ENCODE data around the gene TRIB2. TPM values are rescaled to one million over a fixed set of nuclear protein-coding genes. Genes with fewer than 3 reads are reported as not detected.

The TRIB2 gene
- total and polyA plus RNA-seq, 2 experiments from 2014 or later = 42.3 to 73.2 TPM

DNA sequence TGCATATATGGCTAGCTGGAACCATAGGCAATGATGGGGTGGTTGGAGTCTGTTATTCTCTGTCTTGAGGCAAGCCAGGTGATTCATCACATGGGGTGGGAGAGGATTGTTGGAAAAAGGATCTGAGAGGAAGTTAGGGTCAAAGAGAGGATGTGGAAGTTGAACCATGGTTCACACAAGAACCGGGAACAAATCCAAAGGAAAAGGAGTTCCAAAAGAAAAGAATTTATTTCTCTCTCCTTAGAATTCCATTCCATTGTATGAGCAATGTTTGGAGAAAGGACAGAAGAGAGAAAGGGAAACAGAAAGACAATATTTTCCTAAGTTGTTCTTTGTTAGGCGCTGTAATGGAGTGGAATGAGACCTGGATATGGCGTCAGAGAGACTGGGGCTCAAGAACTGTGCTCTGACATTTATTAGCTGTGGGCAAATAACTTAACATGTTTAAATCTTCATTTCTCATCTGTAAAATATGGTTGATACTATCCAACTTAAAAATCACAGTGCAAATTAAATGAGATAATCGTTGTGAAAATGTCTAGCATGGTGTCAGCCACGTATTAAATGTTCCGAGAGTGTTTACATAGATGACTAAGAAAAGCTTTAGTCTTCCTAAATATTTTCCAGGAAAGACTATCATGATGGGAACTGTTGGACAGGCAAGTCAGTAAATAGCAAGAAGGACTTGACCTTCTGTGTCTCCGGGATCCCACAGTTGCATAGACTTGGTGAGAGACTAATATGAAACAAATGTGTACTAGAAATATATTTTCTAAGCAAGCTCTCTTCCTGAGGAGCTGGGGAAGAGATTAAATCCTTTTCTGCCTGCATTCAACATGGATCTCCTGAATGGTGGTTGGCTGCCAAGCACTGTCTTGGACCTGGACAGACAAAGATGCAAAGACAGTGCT is 71.4 kb downstream of the TRIB2 start:
- Histone ChIP-seq H3K27ac (no peak overlapping the region), H3K36me3 (no peaks in the 10 kb centered on the region), H3K4me1 (ENCODE audit: low read depth) (no peaks in the 10 kb centered on the region), H3K27me3 (no peaks in the 10 kb centered on the region), H3K9me3 (ENCODE audit: low read depth) (no peaks in the 10 kb centered on the region), H3K4me3 (no peak overlapping the region)
- peak in 1 of 2 donors; percentile 90 for DNase-seq (ENCODE audit: low read depth in 1 of 2, low spot score in 1 of 2)
- TF ChIP-seq CTCF (IDR thresholded peaks at IDR 0.05; ENCODE audit: low read depth, low read length) = no peak

DNA sequence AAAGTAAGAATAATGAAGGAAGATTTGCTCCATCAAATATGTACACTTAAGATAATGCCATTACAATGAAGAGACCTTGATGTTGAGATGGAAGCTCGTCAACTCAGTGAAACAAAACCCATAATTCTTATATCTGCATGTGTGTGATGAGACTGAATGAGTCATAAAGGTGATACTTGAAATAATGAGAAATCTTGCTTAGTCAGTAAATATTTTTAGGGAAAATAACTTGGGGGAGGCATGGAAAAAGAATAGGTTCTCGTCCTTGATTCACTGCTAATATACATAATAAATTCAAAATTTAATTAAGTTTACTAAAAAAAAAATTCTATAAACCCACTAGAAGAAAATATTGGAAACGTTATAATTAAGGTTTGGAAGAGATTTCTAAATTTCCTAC is 75.2 kb downstream of the TRIB2 start:
- Histone ChIP-seq H3K9me3 (ENCODE audit: low read depth) (no peaks in the 10 kb centered on the region), H3K4me3 (no peak overlapping the region), H3K27me3 (no peaks in the 10 kb centered on the region), H3K27ac (no peak overlapping the region), H3K4me1 (ENCODE audit: low read depth) (no peaks in the 10 kb centered on the region), H3K36me3 (no peaks in the 10 kb centered on the region)
- no peak for DNase-seq (ENCODE audit: low read depth in 1 of 2, low spot score in 1 of 2)
- no peak for TF ChIP-seq CTCF (IDR thresholded peaks at IDR 0.05; ENCODE audit: low read depth, low read length)

Measured in cardiac muscle cell (in vitro differentiated cells and primary cell).